ENCODE data around the gene PSMB2.

PSMB2 gene

GRCh38 chr1:35570589-35571137 is 70.7 kb downstream of the PSMB2 start:
- DNase-seq = no peak

DNA sequence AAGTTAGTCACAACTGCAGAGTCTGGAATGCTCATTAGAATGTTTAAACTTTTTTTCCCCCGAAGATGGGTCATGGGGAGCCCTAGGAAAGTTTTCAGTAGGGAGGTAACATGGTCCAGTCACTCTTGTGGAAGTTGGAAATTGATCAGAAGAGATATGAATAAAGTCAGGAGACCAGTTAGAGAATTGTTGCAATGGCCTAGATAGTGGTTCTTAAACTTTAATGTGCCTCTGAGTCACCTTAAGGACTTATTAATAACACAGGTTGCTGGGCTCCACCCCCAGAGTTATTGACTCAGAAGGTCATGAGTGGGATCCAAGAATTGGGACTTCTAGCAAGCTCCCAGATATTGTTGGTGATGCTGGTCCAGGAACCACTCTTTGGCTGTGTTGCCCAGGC is 71.4 kb downstream of the PSMB2 start:
- no peak for DNase-seq

GRCh38 chr1:35568975-35569395 is 72.3 kb downstream of the PSMB2 start:
- DNase-seq = peak; percentile 60

- no peak for DNase-seq
Measured at GRCh38 chr1:35567947-35568558, 73.3 kb downstream of the PSMB2 start.

DNA sequence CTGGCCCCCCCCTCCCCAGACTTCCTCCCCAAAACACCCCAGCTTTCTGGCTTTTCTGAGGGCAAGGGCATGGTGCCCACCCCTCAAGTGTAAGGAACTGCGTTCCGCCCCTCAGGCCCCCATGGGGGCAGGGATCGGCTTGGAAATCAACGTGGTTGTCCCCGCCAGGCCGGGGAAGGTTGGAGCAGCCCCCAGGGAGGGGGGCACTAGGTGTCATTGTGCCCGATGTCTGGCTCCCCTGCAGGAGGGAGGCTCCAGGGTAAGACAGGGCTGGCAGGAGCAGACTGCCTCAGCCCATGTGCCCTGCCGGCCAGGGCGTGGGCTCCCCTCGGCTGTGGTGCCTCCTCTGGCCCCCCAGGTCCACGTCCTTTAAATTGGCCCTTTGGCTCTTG is 75.6 kb downstream of the PSMB2 start:
- no peak for DNase-seq

DNA sequence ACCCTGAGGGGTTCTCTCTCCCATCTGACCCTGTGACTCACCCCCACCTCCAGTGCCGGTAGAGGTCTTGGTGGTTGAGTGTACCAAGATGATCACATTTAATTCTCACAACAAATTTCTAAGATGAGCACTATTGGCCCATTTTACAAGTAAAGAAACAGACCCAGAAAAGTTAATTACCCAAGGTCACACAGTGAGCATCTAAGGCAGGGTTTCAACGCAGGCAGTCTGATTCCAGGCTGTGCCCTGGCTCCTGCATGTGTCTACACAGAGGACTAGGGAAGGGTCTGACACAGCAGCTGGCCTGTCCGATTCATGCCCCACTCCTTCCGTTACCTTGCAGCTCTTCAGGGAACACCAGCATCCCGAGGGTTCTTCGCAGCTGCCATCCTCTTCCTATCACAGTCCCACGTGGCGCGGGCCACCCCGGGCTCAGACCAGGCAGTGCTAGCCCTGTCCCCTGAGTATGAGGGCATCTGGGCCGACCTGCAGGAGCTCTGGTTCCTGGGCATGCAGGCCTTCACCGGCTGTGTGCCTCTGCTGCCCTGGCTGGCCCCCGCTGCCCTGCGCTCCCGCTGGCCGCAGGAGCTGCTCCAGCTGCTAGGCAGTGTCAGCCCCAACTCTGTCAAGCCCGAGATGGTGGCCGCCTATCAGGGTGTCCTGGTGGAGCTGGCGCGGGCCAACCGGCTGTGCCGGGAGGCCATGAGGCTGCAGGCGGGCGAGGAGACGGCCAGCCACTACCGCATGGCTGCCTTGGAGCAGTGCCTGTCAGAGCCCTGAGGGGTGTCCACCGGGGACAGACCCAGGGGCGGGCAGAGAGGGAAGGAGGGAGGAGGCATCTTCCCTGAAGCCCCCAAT is 76.2 kb downstream of the PSMB2 start:
- DNase-seq = no peak

GRCh38 chr1:35564037-35564883 is 77.1 kb downstream of the PSMB2 start:
- peak; percentile 77 for DNase-seq

DNA sequence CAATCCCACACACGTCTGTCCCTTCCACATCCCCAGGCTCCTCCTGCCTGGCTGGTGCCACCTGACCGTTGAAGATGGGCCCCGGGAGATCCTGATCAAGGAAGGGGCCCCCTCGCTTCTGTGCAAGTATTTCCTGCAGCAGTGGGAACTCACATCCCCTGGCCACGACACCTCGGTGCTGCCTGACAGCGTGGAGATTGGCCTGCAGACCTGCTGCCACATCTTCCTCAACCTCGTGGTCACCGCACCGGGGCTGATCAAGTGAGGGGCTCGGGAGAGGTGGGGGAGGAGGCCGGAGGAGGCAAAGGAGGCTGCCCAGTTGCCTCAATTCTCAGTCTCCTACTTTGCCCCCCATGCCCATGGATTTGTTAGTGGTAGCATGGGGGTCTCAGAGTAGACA is 78.2 kb downstream of the PSMB2 start:
- DNase-seq = no peak

DNA sequence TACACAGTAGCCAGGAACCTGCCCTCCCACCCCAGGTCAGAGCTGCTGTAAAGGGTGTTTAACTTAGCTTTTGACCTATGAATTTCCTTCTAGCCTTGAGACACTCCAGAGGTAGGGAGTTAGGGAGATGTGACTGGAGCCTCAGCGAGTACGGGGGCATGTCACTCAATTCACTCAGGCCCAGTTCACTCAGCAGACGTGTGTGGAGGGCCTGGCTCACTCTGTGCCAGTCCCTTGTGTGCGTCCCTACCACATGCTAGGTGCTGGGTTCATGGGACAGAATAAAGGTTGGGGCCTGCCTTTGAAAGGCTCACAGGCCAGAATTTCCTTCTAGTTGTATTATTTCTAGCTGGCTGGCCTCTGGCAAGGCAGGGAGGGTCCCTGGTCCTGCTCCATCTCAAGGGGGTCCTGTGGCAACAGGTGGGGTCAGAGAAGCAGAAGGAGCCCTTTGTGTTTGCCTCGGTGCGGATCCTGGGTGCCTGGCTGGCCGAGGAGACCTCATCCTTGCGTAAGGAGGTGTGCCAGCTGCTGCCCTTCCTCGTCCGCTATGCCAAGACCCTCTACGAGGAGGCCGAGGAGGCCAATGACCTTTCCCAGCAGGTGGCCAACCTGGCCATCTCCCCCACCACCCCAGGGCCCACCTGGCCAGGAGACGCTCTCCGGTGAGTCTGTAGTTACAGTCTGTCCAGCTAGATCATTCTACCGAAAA is 79.2 kb downstream of the PSMB2 start:
- no peak for DNase-seq

GRCh38 chr1:35561297-35561971 is 79.9 kb downstream of the PSMB2 start:
- DNase-seq = no peak

GRCh38 chr1:35560256-35561225 is 80.8 kb downstream of the PSMB2 start:
- no peak for DNase-seq

- no peak for DNase-seq
Measured at GRCh38 chr1:35559317-35559944, 81.9 kb downstream of the PSMB2 start.

GRCh38 chr1:35558374-35559316 is 82.7 kb downstream of the PSMB2 start:
- DNase-seq = no peak

GRCh38 chr1:35557611-35558373 is 83.5 kb downstream of the PSMB2 start, which contains the start of gene NCDN:
Gene NCDN, plus strand, starts transcription at chr1:35557799. Its CDS starts 392 bp downstream, at chr1:35558191.
- peak; percentile 93 for DNase-seq

DNA sequence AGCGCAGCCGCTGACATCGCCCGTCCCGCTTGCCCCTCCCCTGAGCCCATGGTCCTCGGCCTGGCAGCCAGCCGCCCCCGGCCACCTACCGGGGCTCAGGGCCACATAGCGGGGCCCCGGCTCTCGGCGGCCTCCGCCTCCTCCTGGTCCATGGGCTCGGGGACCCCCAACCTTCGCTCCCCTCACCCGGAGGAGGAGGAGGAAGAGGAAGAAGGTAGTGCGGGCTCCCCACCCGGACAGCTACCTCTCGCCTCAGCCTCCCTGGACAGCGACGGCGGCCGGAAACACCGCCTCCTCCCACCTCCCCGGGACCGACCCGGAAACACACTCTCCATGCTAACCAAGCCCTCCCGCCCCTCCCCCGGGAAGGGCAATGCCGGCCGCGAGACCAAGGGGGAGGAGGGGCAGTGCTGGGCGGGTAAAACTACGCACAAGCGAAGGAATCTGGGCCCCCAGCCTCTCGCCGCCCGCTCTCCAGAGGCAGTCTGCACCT is 84.2 kb downstream of the PSMB2 start, which contains the start of gene KIAA0319L:
Gene KIAA0319L (minus strand): TSS at position 286 of the 493 bp plus-strand sequence. CDS start 2,912 bp downstream, outside the sequence.
- no peak for DNase-seq

DNA sequence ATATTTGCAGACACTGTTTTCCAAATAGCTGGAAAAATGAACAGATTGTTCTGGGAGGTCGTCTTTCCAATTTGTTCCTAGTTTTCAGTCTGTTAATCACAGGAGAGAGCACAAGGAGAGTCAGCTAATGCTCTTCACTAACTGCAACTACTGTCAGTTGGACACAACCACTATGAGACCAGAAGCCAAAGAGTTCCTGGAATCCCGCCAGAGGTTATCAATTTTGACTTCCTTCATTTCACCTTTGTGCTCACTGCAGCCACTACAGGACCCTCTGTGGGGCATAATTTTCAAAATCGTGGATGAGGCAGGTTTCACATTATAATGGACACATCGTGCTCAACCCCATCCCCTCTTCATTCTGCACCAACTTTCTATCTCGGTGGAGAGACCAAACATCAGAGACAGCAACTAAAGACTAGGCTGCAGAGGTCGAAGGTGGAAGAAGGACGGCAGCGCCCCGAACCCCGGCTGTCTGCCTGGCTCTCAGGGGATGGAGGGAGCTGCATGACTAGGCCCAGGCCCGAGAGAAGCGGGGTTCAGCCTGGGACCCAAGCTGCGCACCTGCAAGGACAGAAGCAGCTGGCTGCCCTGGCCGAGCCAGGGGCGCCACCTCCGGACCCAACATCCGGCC is 84.7 kb downstream of the PSMB2 start:
- no peak for DNase-seq
